ENCODE data around the gene BRAP. TPM values are rescaled to one million over a fixed set of nuclear protein-coding genes. Genes with fewer than 3 reads are reported as not detected.
"Not testable (repeated sequence)": the region's sequence is repeated elsewhere in the genome, so short reads cannot be mapped to it uniquely, and the experiment has no call there.

BRAP gene
- total RNA-seq, 1 donor from 2014 or later = 18.9 TPM

DNA sequence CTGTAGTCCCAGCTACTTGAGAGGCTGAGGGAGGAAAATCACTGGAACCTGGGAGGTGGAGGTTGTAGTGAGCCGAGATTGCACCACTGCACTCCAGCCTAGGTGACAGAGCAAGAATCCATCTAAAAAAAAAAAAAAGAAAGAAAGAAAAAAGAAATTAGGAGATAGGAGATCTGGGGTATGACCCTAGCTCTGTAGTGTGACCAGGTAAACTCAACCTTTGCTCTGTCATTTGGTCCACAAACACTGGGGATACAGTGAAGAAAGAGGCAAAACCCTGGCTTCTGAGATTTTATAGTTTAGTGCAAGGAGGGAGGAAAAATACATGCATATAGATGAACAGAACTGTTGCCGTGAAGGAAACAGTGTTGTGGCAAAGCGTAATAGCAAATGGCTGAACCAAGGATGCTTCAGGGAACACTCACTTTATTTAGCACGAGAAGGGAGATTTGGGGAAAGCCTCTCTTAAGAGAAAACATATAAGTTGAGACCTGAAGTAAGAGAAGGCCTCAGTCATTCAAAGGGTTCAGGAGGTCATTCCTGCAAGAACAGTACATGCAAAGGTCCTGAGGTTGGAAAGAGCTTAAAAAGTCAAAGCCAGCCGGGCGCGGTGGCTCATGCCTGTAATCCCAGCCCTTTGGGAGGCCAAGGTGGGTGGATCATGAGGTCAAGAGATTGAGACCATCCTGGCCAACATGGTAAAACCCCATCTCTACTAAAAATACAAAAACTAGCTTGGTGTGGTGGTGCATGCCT, 57.1 kb downstream of the BRAP start:
- Mint-ChIP-seq H3K27me3 (ENCODE audit: unreplicated experiment) (no peaks in the 10 kb centered on the region), H3K4me1 (ENCODE audit: unreplicated experiment) (no peaks in the 10 kb centered on the region), H3K27ac (ENCODE audit: unreplicated experiment) (no peak overlapping the region), H3K4me3 (ENCODE audit: unreplicated experiment) (no peak overlapping the region), H3K9me3 (ENCODE audit: unreplicated experiment) (no peaks in the 10 kb centered on the region), H3K36me3 (ENCODE audit: unreplicated experiment) (no peaks in the 10 kb centered on the region)
- TF ChIP-seq, protein P1, sequence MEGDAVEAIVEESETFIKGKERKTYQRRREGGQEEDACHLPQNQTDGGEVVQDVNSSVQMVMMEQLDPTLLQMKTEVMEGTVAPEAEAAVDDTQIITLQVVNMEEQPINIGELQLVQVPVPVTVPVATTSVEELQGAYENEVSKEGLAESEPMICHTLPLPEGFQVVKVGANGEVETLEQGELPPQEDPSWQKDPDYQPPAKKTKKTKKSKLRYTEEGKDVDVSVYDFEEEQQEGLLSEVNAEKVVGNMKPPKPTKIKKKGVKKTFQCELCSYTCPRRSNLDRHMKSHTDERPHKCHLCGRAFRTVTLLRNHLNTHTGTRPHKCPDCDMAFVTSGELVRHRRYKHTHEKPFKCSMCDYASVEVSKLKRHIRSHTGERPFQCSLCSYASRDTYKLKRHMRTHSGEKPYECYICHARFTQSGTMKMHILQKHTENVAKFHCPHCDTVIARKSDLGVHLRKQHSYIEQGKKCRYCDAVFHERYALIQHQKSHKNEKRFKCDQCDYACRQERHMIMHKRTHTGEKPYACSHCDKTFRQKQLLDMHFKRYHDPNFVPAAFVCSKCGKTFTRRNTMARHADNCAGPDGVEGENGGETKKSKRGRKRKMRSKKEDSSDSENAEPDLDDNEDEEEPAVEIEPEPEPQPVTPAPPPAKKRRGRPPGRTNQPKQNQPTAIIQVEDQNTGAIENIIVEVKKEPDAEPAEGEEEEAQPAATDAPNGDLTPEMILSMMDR (IDR thresholded peaks at IDR 0.05) = no peak
- DNase-seq (ENCODE audit: extremely low spot score, unreplicated experiment) = no peak

DNA sequence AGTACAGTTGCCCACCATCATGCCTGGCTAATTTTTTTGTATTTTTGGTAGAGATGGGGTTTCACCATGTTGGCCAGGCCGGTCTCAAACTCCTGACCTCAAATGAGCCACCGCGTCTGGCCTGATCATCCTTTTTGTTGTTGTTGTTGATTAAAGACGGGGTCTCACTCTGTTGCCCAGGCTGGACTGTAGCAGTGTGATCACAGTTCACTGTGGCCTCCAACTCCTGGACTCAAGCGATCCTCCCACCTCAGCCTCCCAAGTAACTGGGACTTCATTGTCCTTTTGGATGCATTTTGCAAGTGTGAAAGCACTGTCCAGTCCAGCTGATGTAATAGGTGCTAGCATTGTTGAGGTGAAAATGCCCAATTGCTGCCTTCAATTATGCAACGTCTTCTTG, 59.5 kb downstream of the BRAP start:
- Mint-ChIP-seq H3K27me3 (ENCODE audit: unreplicated experiment) (no peaks in the 10 kb centered on the region), H3K27ac (ENCODE audit: unreplicated experiment) (no peak overlapping the region), H3K9me3 (ENCODE audit: unreplicated experiment) (no peaks in the 10 kb centered on the region), H3K36me3 (ENCODE audit: unreplicated experiment) (no peaks in the 10 kb centered on the region), H3K4me3 (ENCODE audit: unreplicated experiment) (no peak overlapping the region), H3K4me1 (ENCODE audit: unreplicated experiment) (no peaks in the 10 kb centered on the region)
- DNase-seq (ENCODE audit: extremely low spot score, unreplicated experiment) = no peak
- TF ChIP-seq, protein P1 (IDR thresholded peaks at IDR 0.05) = no peak

DNA sequence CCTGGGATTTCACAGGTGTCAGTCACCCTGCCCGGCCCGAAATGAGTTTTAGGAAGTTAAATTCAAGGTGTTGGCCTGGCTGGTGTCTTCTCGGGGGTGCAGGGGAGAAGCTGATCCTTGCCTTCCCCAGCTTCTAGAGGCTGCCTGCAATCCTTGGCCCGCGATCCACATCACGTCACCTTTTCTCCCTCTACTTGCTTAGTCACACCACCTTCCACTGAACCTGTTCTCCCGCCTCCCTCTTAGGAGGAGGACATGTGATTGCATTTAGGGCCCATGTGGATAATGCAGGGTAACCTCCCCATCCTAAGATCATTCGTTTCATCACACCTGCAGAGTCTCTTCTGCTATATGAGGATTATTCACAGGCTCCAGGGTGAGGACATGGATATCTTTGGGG, 61.2 kb downstream of the BRAP start:
- Mint-ChIP-seq H3K36me3 (ENCODE audit: unreplicated experiment) (no peaks in the 10 kb centered on the region), H3K27ac (ENCODE audit: unreplicated experiment) (no peak overlapping the region), H3K9me3 (ENCODE audit: unreplicated experiment) (no peaks in the 10 kb centered on the region), H3K4me3 (ENCODE audit: unreplicated experiment) (no peak overlapping the region), H3K27me3 (ENCODE audit: unreplicated experiment) (no peaks in the 10 kb centered on the region), H3K4me1 (ENCODE audit: unreplicated experiment) (no peaks in the 10 kb centered on the region)
- no peak for DNase-seq (ENCODE audit: extremely low spot score, unreplicated experiment)
- TF ChIP-seq, protein P1 (IDR thresholded peaks at IDR 0.05) = no peak

DNA sequence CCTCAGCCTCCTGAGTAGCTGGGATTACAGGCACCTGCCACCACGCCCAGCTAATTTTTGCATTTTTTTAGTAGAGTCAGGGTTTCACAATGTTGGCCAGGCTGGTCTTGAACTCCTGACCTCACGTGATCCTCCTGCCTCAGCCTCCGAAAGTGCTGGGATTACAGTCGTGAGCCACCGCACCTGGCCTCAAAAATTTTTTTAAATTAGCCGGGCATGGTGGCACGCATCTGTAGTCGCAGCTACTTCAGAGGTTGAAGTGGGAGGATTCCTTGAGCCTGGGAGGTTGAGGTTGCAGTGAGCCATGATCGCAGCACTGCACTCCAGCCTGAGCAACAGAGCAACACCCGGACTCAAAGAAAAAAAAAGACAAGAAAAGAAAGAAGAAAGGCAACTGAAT, 67.9 kb downstream of the BRAP start:
- H3K4me1 Mint-ChIP-seq (ENCODE audit: unreplicated experiment); DNase-seq (ENCODE audit: extremely low spot score, unreplicated experiment); H3K27me3 Mint-ChIP-seq (ENCODE audit: unreplicated experiment); H3K9me3 Mint-ChIP-seq (ENCODE audit: unreplicated experiment); H3K4me3 Mint-ChIP-seq (ENCODE audit: unreplicated experiment); H3K36me3 Mint-ChIP-seq (ENCODE audit: unreplicated experiment); H3K27ac Mint-ChIP-seq (ENCODE audit: unreplicated experiment): not testable (repeated sequence)

DNA sequence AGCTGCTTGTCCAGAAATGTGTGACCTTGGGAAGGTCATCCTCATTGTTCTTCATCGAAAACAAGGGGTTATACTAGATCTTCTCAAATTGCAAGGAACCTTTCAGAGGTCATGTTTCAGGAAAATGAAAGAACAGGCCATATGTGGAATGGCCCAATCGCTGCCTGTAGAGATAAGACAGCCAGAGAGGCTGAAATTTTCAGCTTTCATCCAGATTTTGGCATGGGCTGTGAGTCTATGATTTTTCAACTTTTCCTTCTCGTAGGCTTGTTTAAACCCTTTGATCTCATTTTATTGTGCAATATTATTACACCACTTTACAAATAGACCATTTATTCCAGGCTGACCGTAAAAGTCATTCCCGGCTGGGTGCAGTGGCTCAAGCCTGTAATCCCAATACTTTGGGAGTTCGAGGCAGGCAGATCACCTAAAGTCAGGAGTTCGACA, 69.6 kb downstream of the BRAP start:
- TF ChIP-seq, protein P1 (IDR thresholded peaks at IDR 0.05) = no peak
- no peak for DNase-seq (ENCODE audit: extremely low spot score, unreplicated experiment)
- Mint-ChIP-seq H3K4me3 (ENCODE audit: unreplicated experiment) (no peak overlapping the region), H3K27me3 (ENCODE audit: unreplicated experiment) (no peaks in the 10 kb centered on the region), H3K36me3 (ENCODE audit: unreplicated experiment) (no peaks in the 10 kb centered on the region), H3K4me1 (ENCODE audit: unreplicated experiment) (no peaks in the 10 kb centered on the region), H3K9me3 (ENCODE audit: unreplicated experiment) (no peaks in the 10 kb centered on the region), H3K27ac (ENCODE audit: unreplicated experiment) (no peak overlapping the region)

Measured in osteocyte (in vitro differentiated cells).